Vagina (tissue), 2 donors: ENCODE measurements around the gene DNMT1. TPM values are rescaled to one million over a fixed set of nuclear protein-coding genes. Genes with fewer than 3 reads are reported as not detected.
"Not testable (repeated sequence)": the region's sequence is repeated elsewhere in the genome, so short reads cannot be mapped to it uniquely, and the experiment has no call there.

Experiments
- DNase-seq, 2 donors: peaks; one replicate each; pipeline ENCODE4 v3.0.0-alpha.2; 2017; ENCODE audit errors: extremely low spot score in 2 of 2
- H3K27ac ChIP-seq: fragments of 200-600 bp; sonication (generic); one replicate; pipeline ENCODE4 v1.5.1; 2019
- H3K27me3 ChIP-seq: fragments of 200-600 bp; sonication (generic); one replicate; pipeline ENCODE4 v1.5.1; 2019
- H3K36me3 ChIP-seq, 2 donors: fragments of 200-600 bp; sonication (generic); one replicate each; pipeline ENCODE4 v1.5.1; 2017 to 2019
- H3K4me1 ChIP-seq: fragments of 200-600 bp; sonication (generic); one replicate; pipeline ENCODE4 v1.5.1; 2019
- H3K4me3 ChIP-seq, 2 donors: fragments of 200-600 bp; sonication (generic); 1 replicate in 1 of 2; 2 replicates in 1 of 2; pipeline ENCODE4 v1.5.1; 2016 to 2019
- H3K9me3 ChIP-seq: fragments of 200-600 bp; sonication (generic); one replicate; pipeline ENCODE4 v1.5.1; 2019
- POLR2A ChIP-seq, 2 donors: fragments of 450-650 bp; IDR thresholded peaks; one replicate each; pipeline ENCODE4 v1.6.1; 2017; ENCODE audit warnings: antibody characterized with exemption in 2 of 2, mild to moderate bottlenecking in 2 of 2, moderate library complexity in 2 of 2
- POLR2AphosphoS5 ChIP-seq, 2 donors: sonication (generic); formaldehyde crosslinking; IDR thresholded peaks; one replicate each; pipeline ENCODE4 v1.9.0; 2017; ENCODE audit warnings: antibody characterized with exemption in 2 of 2, mild to moderate bottlenecking in 2 of 2, low read depth in 1 of 2; ENCODE audit not compliant: insufficient read depth in 1 of 2
- intact Hi-C: fragments of 100-400 bp; cut with DNase I; formaldehyde crosslinking; loops from one replicate; pipeline ENCODE4 v1.15.1; 2023
- total RNA-seq: library from RNA; depleted of rRNA; stranded (reverse); fragments of >200 nt; gene quantifications from one replicate; pipeline ENCODE4 v1.2.3, GENCODE V29; 2016
- TF ChIP-seq, protein P1 (sequence below), 3 experiments: fragments of 450-650 bp in 2 of 3; fragments of 200-600 bp in 1 of 3; sonication (generic) in 1 of 3; IDR thresholded peaks; one replicate each; pipeline ENCODE4 v1.5.1; 2017 to 2019; ENCODE audit warnings: antibody characterized with exemption in 3 of 3, mild to moderate bottlenecking in 2 of 3, moderate library complexity in 2 of 3

The DNMT1 gene
- total RNA-seq, 1 donor from 2014 or later, result 36.8 TPM

GRCh38 chr19:10167459-10167858 lies 27.3 kb downstream of the DNMT1 start:
- Histone ChIP-seq H3K27ac (no peak overlapping the region), H3K36me3 (peaks cover 0 to 57% of the 10 kb centered on the region in 2 donors), H3K4me1 (no peaks in the 10 kb centered on the region), H3K27me3 (no peaks in the 10 kb centered on the region), H3K9me3 (no peaks in the 10 kb centered on the region), H3K4me3 (no peak overlapping the region)
- DNase-seq, result no peak
- intact Hi-C loops, result no loop called here
- TF ChIP-seq POLR2A (IDR thresholded peaks at IDR 0.05), result no peak
- no peak for TF ChIP-seq POLR2AphosphoS5 (IDR thresholded peaks at IDR 0.05; ENCODE audit: insufficient read depth in 1 of 2, low read depth in 1 of 2)
- TF ChIP-seq, protein P1, sequence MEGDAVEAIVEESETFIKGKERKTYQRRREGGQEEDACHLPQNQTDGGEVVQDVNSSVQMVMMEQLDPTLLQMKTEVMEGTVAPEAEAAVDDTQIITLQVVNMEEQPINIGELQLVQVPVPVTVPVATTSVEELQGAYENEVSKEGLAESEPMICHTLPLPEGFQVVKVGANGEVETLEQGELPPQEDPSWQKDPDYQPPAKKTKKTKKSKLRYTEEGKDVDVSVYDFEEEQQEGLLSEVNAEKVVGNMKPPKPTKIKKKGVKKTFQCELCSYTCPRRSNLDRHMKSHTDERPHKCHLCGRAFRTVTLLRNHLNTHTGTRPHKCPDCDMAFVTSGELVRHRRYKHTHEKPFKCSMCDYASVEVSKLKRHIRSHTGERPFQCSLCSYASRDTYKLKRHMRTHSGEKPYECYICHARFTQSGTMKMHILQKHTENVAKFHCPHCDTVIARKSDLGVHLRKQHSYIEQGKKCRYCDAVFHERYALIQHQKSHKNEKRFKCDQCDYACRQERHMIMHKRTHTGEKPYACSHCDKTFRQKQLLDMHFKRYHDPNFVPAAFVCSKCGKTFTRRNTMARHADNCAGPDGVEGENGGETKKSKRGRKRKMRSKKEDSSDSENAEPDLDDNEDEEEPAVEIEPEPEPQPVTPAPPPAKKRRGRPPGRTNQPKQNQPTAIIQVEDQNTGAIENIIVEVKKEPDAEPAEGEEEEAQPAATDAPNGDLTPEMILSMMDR (IDR thresholded peaks at IDR 0.05), result no peak

GRCh38 chr19:10166501-10166900 lies 28.3 kb downstream of the DNMT1 start:
- peaks cover 0 to 54% of the 10 kb centered on the region in 2 donors for H3K36me3 ChIP-seq

DNA sequence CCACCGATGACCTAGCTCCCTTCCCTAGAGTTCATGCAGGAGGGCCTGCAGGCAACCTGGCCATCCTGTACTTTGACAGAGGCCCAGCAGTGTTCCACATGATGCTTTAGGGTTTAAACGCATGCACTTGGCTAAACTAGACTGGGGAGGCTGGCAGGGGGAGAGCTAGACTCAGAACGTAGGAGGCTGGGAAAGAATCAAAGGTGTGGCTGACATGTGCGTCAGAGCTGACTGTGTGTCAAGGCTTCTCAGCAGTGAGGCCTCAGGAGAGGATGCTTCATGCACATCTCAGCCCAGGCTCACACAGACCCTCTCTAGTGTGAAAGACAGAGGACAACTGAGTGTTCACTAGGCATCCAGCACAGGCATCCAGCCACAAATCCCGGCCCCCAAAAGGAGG lies 28.7 kb downstream of the DNMT1 start:
- Histone ChIP-seq H3K36me3 (peaks cover 0 to 54% of the 10 kb centered on the region in 2 donors), H3K4me1 (no peaks in the 10 kb centered on the region), H3K27me3 (no peaks in the 10 kb centered on the region), H3K4me3 (no peak overlapping the region), H3K27ac (no peak overlapping the region), H3K9me3 (no peaks in the 10 kb centered on the region)
- DNase-seq, result no peak
- TF ChIP-seq, protein P1 (IDR thresholded peaks at IDR 0.05), result no peak
- TF ChIP-seq POLR2A (IDR thresholded peaks at IDR 0.05) (no peak), POLR2AphosphoS5 (IDR thresholded peaks at IDR 0.05; ENCODE audit: insufficient read depth in 1 of 2, low read depth in 1 of 2) (no peak)
- intact Hi-C loops, result no loop called here

More at GRCh38 chr19:10166501-10166900, 28.3 kb downstream of the DNMT1 start:
- H3K27ac ChIP-seq, intact Hi-C loops, H3K4me3 ChIP-seq, H3K27me3 ChIP-seq, H3K4me1 ChIP-seq, H3K9me3 ChIP-seq, DNase-seq: not testable (repeated sequence)

DNA sequence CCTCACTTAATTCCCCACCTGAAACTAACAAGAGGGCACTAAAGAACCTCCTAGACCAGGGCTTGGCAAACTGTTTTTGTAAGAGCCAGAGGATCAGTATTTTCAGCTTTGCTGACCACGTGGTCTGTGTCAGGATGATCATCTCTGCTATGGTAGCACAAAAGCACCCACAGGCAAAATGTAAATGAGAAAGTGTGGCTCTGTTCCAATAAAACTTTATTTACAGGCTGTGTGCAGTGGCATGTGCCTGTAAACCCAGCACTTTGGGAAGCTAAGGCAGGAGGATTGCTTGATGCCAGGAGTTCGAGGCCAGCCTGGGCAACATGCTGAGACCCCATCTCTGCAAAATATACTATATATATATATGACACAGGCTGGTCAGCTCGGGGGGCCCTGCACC lies 31.2 kb downstream of the DNMT1 start:
- intact Hi-C loops, result no loop called here
- Histone ChIP-seq H3K4me1 (no peaks in the 10 kb centered on the region), H3K27ac (no peak overlapping the region), H3K27me3 (no peaks in the 10 kb centered on the region), H3K4me3 (no peak overlapping the region), H3K9me3 (no peaks in the 10 kb centered on the region), H3K36me3 (peaks cover 0 to 75% of the 10 kb centered on the region in 2 donors)
- TF ChIP-seq POLR2A (IDR thresholded peaks at IDR 0.05) (no peak), POLR2AphosphoS5 (IDR thresholded peaks at IDR 0.05; ENCODE audit: insufficient read depth in 1 of 2, low read depth in 1 of 2) (no peak)
- TF ChIP-seq, protein P1 (IDR thresholded peaks at IDR 0.05), result no peak
- DNase-seq, result no peak

- Histone ChIP-seq H3K27ac (no peak overlapping the region), H3K27me3 (no peaks in the 10 kb centered on the region), H3K36me3 (peaks cover 2 to 83% of the 10 kb centered on the region in 2 donors), H3K4me3 (no peak overlapping the region), H3K4me1 (no peaks in the 10 kb centered on the region), H3K9me3 (no peaks in the 10 kb centered on the region)
- DNase-seq, result no peak
- TF ChIP-seq POLR2AphosphoS5 (IDR thresholded peaks at IDR 0.05; ENCODE audit: insufficient read depth in 1 of 2, low read depth in 1 of 2) (no peak), POLR2A (IDR thresholded peaks at IDR 0.05) (no peak)
- TF ChIP-seq, protein P1 (IDR thresholded peaks at IDR 0.05), result no peak
- intact Hi-C loops, result no loop called here
These were observed 35.1 kb downstream of the DNMT1 start for GRCh38 chr19:10159610-10160009.
